GM23338 (cell line): ENCODE data around the gene XPNPEP1. TPM values are rescaled to one million over a fixed set of nuclear protein-coding genes. Genes with fewer than 3 reads are reported as not detected.

Experiments used
- ATAC-seq: fragments of 200-7000 bp; cut with Tn5 transposase; 3 replicates; pipeline ENCODE4 v1.9.1; 2020
- DNase-seq: peaks from one replicate; pipeline ENCODE4 v3.0.0-alpha.2; 2015; ENCODE audit warnings: low spot score
- H2AFZ ChIP-seq: fragments of 200-600 bp; sonication (generic); 2 replicates; pipeline ENCODE4 v1.8.0; 2016; ENCODE audit warnings: antibody characterized with exemption, mild to moderate bottlenecking, moderate library complexity
- H3F3A ChIP-seq: fragments of 200-600 bp; sonication (generic); replicated peaks from 2 replicates; pipeline ENCODE4 v1.8.0; 2017; ENCODE audit warnings: antibody characterized with exemption, mixed run types, low read depth
- H3K27ac ChIP-seq: fragments of 200-600 bp; sonication (generic); 2 replicates; pipeline ENCODE4 v1.6.1; 2016; ENCODE audit warnings: low read depth
- H3K27me3 ChIP-seq: fragments of 200-600 bp; sonication (generic); 2 replicates; pipeline ENCODE4 v1.8.0; 2016; ENCODE audit warnings: mild to moderate bottlenecking, mixed run types, moderate library complexity; ENCODE audit not compliant: insufficient read depth
- H3K36me3 ChIP-seq: fragments of 200-600 bp; sonication (generic); 2 replicates; pipeline ENCODE4 v1.8.0; 2016; ENCODE audit warnings: mild to moderate bottlenecking; ENCODE audit not compliant: insufficient read depth
- H3K4me1 ChIP-seq: fragments of 200-600 bp; sonication (generic); 2 replicates; pipeline ENCODE4 v1.8.0; 2016; ENCODE audit warnings: mild to moderate bottlenecking, moderate library complexity; ENCODE audit not compliant: insufficient read depth
- H3K4me2 ChIP-seq: fragments of 200-600 bp; sonication (generic); 2 replicates; pipeline ENCODE4 v1.7.1; 2017; ENCODE audit warnings: mixed run types
- H3K4me3 ChIP-seq: fragments of 200-600 bp; sonication (generic); 2 replicates; pipeline ENCODE4 v1.6.1; 2016; ENCODE audit warnings: mixed run types
- H3K79me2 ChIP-seq: fragments of 200-600 bp; sonication (generic); replicated peaks from 2 replicates; pipeline ENCODE4 v1.8.0; 2017; ENCODE audit warnings: mild to moderate bottlenecking; ENCODE audit not compliant: insufficient read depth
- H3K9me2 ChIP-seq: fragments of 200-600 bp; sonication (generic); 2 replicates; pipeline ENCODE4 v1.8.0; 2017; ENCODE audit not compliant: insufficient read depth
- H4K20me1 ChIP-seq: fragments of 200-600 bp; sonication (generic); replicated peaks from 2 replicates; pipeline ENCODE4 v1.8.0; 2017; ENCODE audit warnings: mild to moderate bottlenecking; ENCODE audit not compliant: insufficient read depth
- H3K27ac Mint-ChIP-seq: 2 replicates; pipeline ENCODE4 v1.8.0; 2020; ENCODE audit warnings: inconsistent platforms, mild to moderate bottlenecking, moderate library complexity, mixed read lengths
- H3K27me3 Mint-ChIP-seq: 3 replicates; pipeline ENCODE4 v1.8.0; 2022; ENCODE audit warnings: low read depth, mild to moderate bottlenecking, moderate library complexity, mixed read lengths, inconsistent platforms; ENCODE audit not compliant: insufficient read depth, poor library complexity
- H3K36me3 Mint-ChIP-seq: 3 replicates; pipeline ENCODE4 v1.8.0; 2021; ENCODE audit warnings: low read depth, mild to moderate bottlenecking, inconsistent platforms, moderate library complexity, mixed read lengths
- H3K4me1 Mint-ChIP-seq: 3 replicates; pipeline ENCODE4 v1.8.0; 2020; ENCODE audit warnings: mild to moderate bottlenecking, inconsistent platforms, mixed read lengths
- H3K4me3 Mint-ChIP-seq: 3 replicates; pipeline ENCODE4 v1.8.0; 2021; ENCODE audit warnings: moderate library complexity, mild to moderate bottlenecking, inconsistent platforms, mixed read lengths
- H3K9me3 Mint-ChIP-seq: 3 replicates; pipeline ENCODE4 v1.8.0; 2020; ENCODE audit warnings: moderate library complexity, mild to moderate bottlenecking, inconsistent platforms, mixed read lengths
- CREB1 ChIP-seq: fragments of 250-450 bp; sonication (Bioruptor Pico); IDR thresholded peaks from 2 replicates; pipeline ENCODE4 v1.5.0; 2020; ENCODE audit warnings: low read depth, mild to moderate bottlenecking, moderate library complexity
- CTCF ChIP-seq, 2 experiments: fragments of 200-600 bp in 1 of 2; sonication (generic) in 1 of 2; conservative IDR thresholded peaks; 2 replicates each; pipeline versions ENCODE4 v1.5.1 to v1.6.1; 2016 to 2017; ENCODE audit warnings: antibody characterized with exemption in 2 of 2, low read depth in 2 of 2, mild to moderate bottlenecking in 2 of 2, moderate library complexity in 1 of 2
- ETS1 ChIP-seq: IDR thresholded peaks from 2 replicates; pipeline ENCODE4 v1.6.1; 2016; ENCODE audit warnings: antibody characterized with exemption
- EZH2 ChIP-seq: fragments of 200-600 bp; sonication (generic); IDR thresholded peaks from one replicate; pipeline ENCODE4 v1.8.0; 2017; ENCODE audit warnings: antibody characterized with exemption, mild to moderate bottlenecking, low read depth; ENCODE audit not compliant: unreplicated experiment
- JUNB ChIP-seq: IDR thresholded peaks from one replicate; pipeline ENCODE4 v1.6.1; 2016; ENCODE audit warnings: antibody characterized with exemption; ENCODE audit not compliant: unreplicated experiment
- NANOG ChIP-seq: IDR thresholded peaks from 2 replicates; pipeline ENCODE4 v1.6.1; 2016; ENCODE audit warnings: antibody characterized with exemption, borderline replicate concordance
- POLR2AphosphoS5 ChIP-seq: IDR thresholded peaks from 2 replicates; pipeline ENCODE4 v1.6.1; 2016; ENCODE audit warnings: antibody characterized with exemption, low read depth
- REST ChIP-seq: IDR thresholded peaks from one replicate; pipeline ENCODE4 v1.6.1; 2018; ENCODE audit warnings: antibody characterized with exemption; ENCODE audit not compliant: unreplicated experiment
- polyA plus RNA-seq: library from polyadenylated mRNA; unstranded; fragments of >200 nt; fragmentation: Nextera tagmentation; extraction: Ambion mirVana; gene quantifications from 2 replicates; pipeline ENCODE4 v1.2.1, GENCODE V29; 2016
- total RNA-seq: library from RNA; depleted of rRNA; stranded (reverse); fragments of >200 nt; shearing (Covaris generic); gene quantifications from 2 replicates; pipeline ENCODE4 v1.2.3, GENCODE V29; 2014

XPNPEP1 gene
- total and polyA plus RNA-seq, 2 experiments from 2014 or later, result 17.5 to 55.8 TPM

- no peak overlapping the region for H3K27ac ChIP-seq
- peaks cover 8% of the 10 kb centered on the region; the same call in 1 of the 2 replicates for H3K36me3 ChIP-seq
- H3K4me1 ChIP-seq, result peaks cover 8% of the 10 kb centered on the region; the same call in 1 of the 2 replicates
- peaks cover 4% of the 10 kb centered on the region for H3K27me3 Mint-ChIP-seq
- TF ChIP-seq CREB1 (CRISPR knock-in tag) (no peak), ETS1 (no peak), REST (no peak), NANOG (no peak), POLR2AphosphoS5 (no peak), JUNB (no peak), CTCF (conservative IDR thresholded peaks at IDR 0.05; ENCODE audit: low read depth in 2 of 2) (no peak), EZH2 (no peak)
- DNase-seq (no peak), ATAC-seq (no peak)
- 0 out of 2 replicates have a peak overlapping the region, but pooled peaks have one; percentile 6 for H3K27ac Mint-ChIP-seq
- H4K20me1 ChIP-seq, result no peaks in the 10 kb centered on the region
- H3K9me2 ChIP-seq, result no peaks in the 10 kb centered on the region
- no peak overlapping the region for H3K4me2 ChIP-seq
- H3F3A ChIP-seq, result no peaks in the 10 kb centered on the region
- no peak overlapping the region for H3K4me3 ChIP-seq
- peaks cover 19% of the 10 kb centered on the region; the same call in 2 of the 3 replicates for H3K4me1 Mint-ChIP-seq
- peaks cover 35% of the 10 kb centered on the region for H3K36me3 Mint-ChIP-seq
- H3K79me2 ChIP-seq, result no peaks in the 10 kb centered on the region
- H3K9me3 Mint-ChIP-seq, result no peaks in the 10 kb centered on the region
- H2AFZ ChIP-seq, result no peak overlapping the region
- H3K4me3 Mint-ChIP-seq, result no peak overlapping the region
- H3K27me3 ChIP-seq, result no peaks in the 10 kb centered on the region
Measured at GRCh38 chr10:109886037-109886780, 37.1 kb downstream of the XPNPEP1 start.
